ENCODE data around the gene ATP9B.

DNA sequence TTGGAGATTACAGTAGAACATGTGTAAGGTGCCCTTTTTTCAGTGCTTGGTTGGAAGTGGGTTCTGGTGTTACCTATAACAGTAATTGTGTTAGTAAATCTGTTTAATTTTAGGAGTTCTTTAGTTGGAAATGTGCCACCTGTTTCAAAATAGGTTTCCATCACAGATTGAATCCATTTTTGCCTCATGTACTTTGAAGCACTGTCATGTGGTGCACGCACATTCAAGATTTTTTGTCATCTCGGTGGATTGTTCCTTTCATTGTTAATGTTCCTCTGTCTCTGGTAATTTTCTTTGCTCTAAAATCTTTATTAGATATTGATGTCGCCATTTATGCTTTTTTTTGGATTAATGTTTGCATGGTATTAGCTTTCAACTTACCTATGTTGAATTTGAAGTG is 1.3 kb downstream of the ATP9B start:
- TF ChIP-seq POLR2A (IDR thresholded peaks at IDR 0.05; ENCODE audit: low read depth, low read length) (no peak), POLR2AphosphoS5 (IDR thresholded peaks at IDR 0.05; ENCODE audit: low read depth, low read length) (no peak)

Measured in GM12891 (cell line).